H1 (cell line): ENCODE measurements around the gene UVRAG. TPM values are rescaled to one million over a fixed set of nuclear protein-coding genes. Genes with fewer than 3 reads are reported as not detected.

ENCODE experiments used
- CTCF ChIA-PET: fragments of 300-600 bp; sonication (Branson Sonifier 250); formaldehyde crosslinking; loops from one replicate; lab custom pipeline; 2021; ENCODE audit not compliant: partially characterized antibody; lab: Charles Lee
- POLR2A ChIA-PET: fragments of 300-600 bp; sonication (Branson Sonifier 250); formaldehyde crosslinking; loops from one replicate; lab custom pipeline; 2021; ENCODE audit warnings: inconsistent platforms; ENCODE audit not compliant: partially characterized antibody; lab: Charles Lee
- DNase-seq, 2 experiments: peaks; one replicate each; pipeline versions ENCODE4 v3.0.0 to v3.0.0-alpha.2; 2010 to 2022; ENCODE audit warnings: low spot score in 2 of 2, low read depth in 1 of 2, mixed read lengths in 1 of 2
- FAIRE-seq: peaks from 2 replicates; lab custom pipeline; 2011; peaks lifted over from hg19 to GRCh38; lab: Jason Lieb, UNC
- H2AFZ ChIP-seq: 2 replicates; pipeline ENCODE4 v1.8.1; 2012; ENCODE audit warnings: low read length, inconsistent platforms
- H2AK5ac ChIP-seq: 2 replicates; pipeline ENCODE4 v1.6.1; 2013; ENCODE audit warnings: low read depth, low read length
- H2BK120ac ChIP-seq: replicated peaks from 2 replicates; pipeline ENCODE3; 2013; ENCODE audit warnings: low read depth, low read length, inconsistent platforms
- H2BK12ac ChIP-seq: 2 replicates; pipeline ENCODE4 v1.6.1; 2013; ENCODE audit warnings: low read depth, low read length
- H2BK15ac ChIP-seq: 2 replicates; pipeline ENCODE4 v1.6.1; 2013; ENCODE audit warnings: low read length
- H2BK20ac ChIP-seq: 2 replicates; pipeline ENCODE4 v1.6.1; 2013; ENCODE audit warnings: low read length
- H2BK5ac ChIP-seq: 2 replicates; pipeline ENCODE4 v1.6.1; 2013; ENCODE audit warnings: low read depth, low read length
- H3K14ac ChIP-seq: 2 replicates; pipeline ENCODE4 v1.6.1; 2013; ENCODE audit warnings: inconsistent platforms; ENCODE audit not compliant: insufficient read length
- H3K18ac ChIP-seq: 2 replicates; pipeline ENCODE4 v1.6.1; 2013; ENCODE audit warnings: low read length; ENCODE audit errors: extremely low read depth
- H3K23ac ChIP-seq: 2 replicates; pipeline ENCODE4 v1.6.1; 2013; ENCODE audit warnings: inconsistent platforms; ENCODE audit not compliant: insufficient read length
- H3K23me2 ChIP-seq: 2 replicates; pipeline ENCODE4 v1.6.1; 2013; ENCODE audit warnings: low read depth, low read length
- H3K27ac ChIP-seq: 2 replicates; pipeline ENCODE4 v1.6.1; 2011; ENCODE audit warnings: low read depth, low read length, inconsistent platforms
- H3K27me3 ChIP-seq, 4 experiments: replicated peaks in 1 of 4; 1 replicate in 1 of 4; 2 replicates in 3 of 4; pipeline versions ENCODE4 v1.6.1 to v1.8.1; 2011 to 2013; ENCODE audit warnings: low read length in 3 of 4, mild to moderate bottlenecking in 3 of 4, inconsistent platforms in 2 of 4, mixed read lengths in 2 of 4, moderate library complexity in 1 of 4; ENCODE audit not compliant: control insufficient read depth in 3 of 4, insufficient read depth in 3 of 4; ENCODE audit errors: extremely low read depth in 1 of 4
- H3K36me3 ChIP-seq, 4 experiments: 2 replicates each; pipeline versions ENCODE4 v1.6.1 to v1.8.1; 2011 to 2013; ENCODE audit warnings: mild to moderate bottlenecking in 4 of 4, low read length in 3 of 4, moderate library complexity in 2 of 4, control low read depth in 1 of 4, inconsistent platforms in 1 of 4; ENCODE audit not compliant: insufficient read depth in 4 of 4, control insufficient read depth in 2 of 4
- H3K4ac ChIP-seq: replicated peaks from 2 replicates; pipeline ENCODE3; 2013; ENCODE audit warnings: low read length, low read depth, mixed read lengths, inconsistent platforms; ENCODE audit not compliant: insufficient read length
- H3K4me1 ChIP-seq, 4 experiments: replicated peaks in 1 of 4; 1 replicate in 1 of 4; 2 replicates in 3 of 4; pipeline versions ENCODE4 v1.6.1 to v1.8.1; 2011 to 2013; ENCODE audit warnings: low read length in 3 of 4, inconsistent platforms in 2 of 4, mixed read lengths in 1 of 4; ENCODE audit not compliant: insufficient read depth in 4 of 4, control insufficient read depth in 3 of 4
- H3K4me2 ChIP-seq, 2 experiments: 2 replicates each; pipeline versions ENCODE4 v1.6.1 to v1.8.1; 2011 to 2013; ENCODE audit warnings: low read depth in 2 of 2, low read length in 2 of 2, control low read depth in 1 of 2, inconsistent platforms in 1 of 2, mild to moderate bottlenecking in 1 of 2; ENCODE audit not compliant: insufficient read depth in 1 of 2
- H3K4me3 ChIP-seq, 4 experiments: fragments of 200-600, 300-600 bp in 1 of 4; sonication (generic), shearing (Covaris generic), sonication (Bioruptor Twin) in 1 of 4; 2 replicates each; pipeline versions ENCODE4 v1.5.1 to v1.8.1; 2011 to 2016; ENCODE audit warnings: low read length in 4 of 4, low read depth in 3 of 4, control low read depth in 2 of 4, inconsistent platforms in 2 of 4, mild to moderate bottlenecking in 2 of 4, mixed read lengths in 1 of 4, moderate library complexity in 1 of 4; ENCODE audit not compliant: insufficient read depth in 2 of 4; ENCODE audit errors: extremely low read depth in 1 of 4
- H3K56ac ChIP-seq: replicated peaks from 2 replicates; pipeline ENCODE3; 2013; ENCODE audit warnings: low read depth, mild to moderate bottlenecking, mixed read lengths, low read length, inconsistent platforms; ENCODE audit not compliant: insufficient read length
- H3K79me1 ChIP-seq: 2 replicates; pipeline ENCODE4 v1.6.1; 2013; ENCODE audit warnings: low read depth, low read length, control low read depth
- H3K79me2 ChIP-seq, 2 experiments: 2 replicates each; pipeline versions ENCODE4 v1.6.1 to v1.8.1; 2012 to 2013; ENCODE audit warnings: low read length in 2 of 2, mild to moderate bottlenecking in 2 of 2, inconsistent platforms in 1 of 2; ENCODE audit not compliant: insufficient read depth in 2 of 2, control insufficient read depth in 1 of 2
- H3K9ac ChIP-seq, 4 experiments: replicated peaks in 1 of 4; 1 replicate in 1 of 4; 2 replicates in 3 of 4; pipeline versions ENCODE4 v1.6.1 to v1.8.1; 2011 to 2013; ENCODE audit warnings: low read depth in 3 of 4, low read length in 3 of 4, control low read depth in 2 of 4, mild to moderate bottlenecking in 2 of 4, moderate library complexity in 2 of 4, inconsistent platforms in 1 of 4; ENCODE audit errors: extremely low read depth in 1 of 4
- H3K9me3 ChIP-seq, 2 experiments: 2 replicates each; pipeline versions ENCODE4 v1.6.1 to v1.8.1; 2012 to 2013; ENCODE audit warnings: mild to moderate bottlenecking in 2 of 2, moderate library complexity in 2 of 2, control low read depth in 1 of 2, inconsistent platforms in 1 of 2, low read depth in 1 of 2, low read length in 1 of 2, mixed read lengths in 1 of 2; ENCODE audit not compliant: insufficient read depth in 2 of 2
- H4K20me1 ChIP-seq, 2 experiments: replicated peaks in 1 of 2; 2 replicates each; pipeline versions ENCODE3 to v1.8.1; 2011 to 2013; ENCODE audit warnings: inconsistent platforms in 2 of 2, low read length in 2 of 2, mild to moderate bottlenecking in 1 of 2; ENCODE audit not compliant: insufficient read depth in 2 of 2, control insufficient read depth in 1 of 2
- H4K5ac ChIP-seq: 2 replicates; pipeline ENCODE4 v1.6.1; 2013; ENCODE audit warnings: low read length, low read depth, mixed read lengths, inconsistent platforms; ENCODE audit not compliant: insufficient read length
- H4K8ac ChIP-seq: 2 replicates; pipeline ENCODE4 v1.8.0; 2013; ENCODE audit warnings: mild to moderate bottlenecking, moderate library complexity, low read length, inconsistent platforms; ENCODE audit not compliant: insufficient read depth; ENCODE audit errors: extremely low read depth
- H4K91ac ChIP-seq: replicated peaks from 2 replicates; pipeline ENCODE3; 2013; ENCODE audit warnings: low read length, mixed read lengths, inconsistent platforms; ENCODE audit not compliant: insufficient read length
- CBX8 ChIP-seq: fragments of 300-800, 300-1000 bp; sonication (generic); IDR thresholded peaks from 2 replicates; pipeline ENCODE4 v1.7.1; 2016; ENCODE audit warnings: low read depth, low read length, borderline replicate concordance
- CHD1 ChIP-seq: IDR thresholded peaks from 2 replicates; pipeline ENCODE4 v1.6.1; 2012; ENCODE audit warnings: low read depth, low read length, improper control_type of control experiment
- EZH2 ChIP-seq: fragments of 200-600 bp; sonication (generic); IDR thresholded peaks from 2 replicates; pipeline ENCODE4 v1.7.1; 2012; ENCODE audit warnings: low read depth, mild to moderate bottlenecking, moderate library complexity, low read length, inconsistent platforms; ENCODE audit not compliant: severe bottlenecking
- KDM1A ChIP-seq: fragments of 200-600, 300-600 bp; sonication (generic); IDR thresholded peaks from 2 replicates; pipeline ENCODE4 v1.7.1; 2016; ENCODE audit warnings: mild to moderate bottlenecking, low read length, borderline replicate concordance
- KDM4A ChIP-seq: IDR thresholded peaks from one replicate; pipeline ENCODE4 v1.7.1; 2012; ENCODE audit warnings: low read depth, mild to moderate bottlenecking, moderate library complexity, low read length, inconsistent platforms; ENCODE audit not compliant: severe bottlenecking
- MAX ChIP-seq: IDR thresholded peaks from 2 replicates; pipeline ENCODE4 v1.6.1; 2012; ENCODE audit warnings: inconsistent platforms
- RBBP5 ChIP-seq: IDR thresholded peaks from 2 replicates; pipeline ENCODE4 v1.7.1; 2012; ENCODE audit warnings: low read depth, mild to moderate bottlenecking, inconsistent platforms, low read length, moderate library complexity, borderline replicate concordance
- RXRA ChIP-seq: IDR thresholded peaks from 2 replicates; pipeline ENCODE4 v1.6.1; 2011; ENCODE audit warnings: low read depth, mild to moderate bottlenecking, low read length, moderate library complexity; ENCODE audit not compliant: insufficient read depth
- SIN3A ChIP-seq, 2 experiments: IDR thresholded peaks in 1 of 2; conservative IDR thresholded peaks in 1 of 2; 2 replicates each; pipeline ENCODE4 v1.6.1; 2011 to 2012; ENCODE audit warnings: low read length in 2 of 2, improper control_type of control experiment in 1 of 2, low read depth in 1 of 2, mild to moderate bottlenecking in 1 of 2
- SP4 ChIP-seq: IDR thresholded peaks from 2 replicates; pipeline ENCODE4 v1.6.1; 2012; ENCODE audit warnings: low read length, inconsistent platforms
- SRF ChIP-seq: IDR thresholded peaks from 2 replicates; pipeline ENCODE4 v1.6.1; 2011; ENCODE audit warnings: mild to moderate bottlenecking, low read depth, low read length, moderate library complexity
- TAF7 ChIP-seq: optimal IDR thresholded peaks from 2 replicates; pipeline ENCODE3; 2011; ENCODE audit warnings: low read depth, mild to moderate bottlenecking, inconsistent platforms, low read length, moderate library complexity, borderline replicate concordance
- TBP ChIP-seq: IDR thresholded peaks from 2 replicates; pipeline ENCODE4 v1.6.1; 2011; ENCODE audit warnings: low read depth, low read length, improper control_type of control experiment
- TEAD4 ChIP-seq: IDR thresholded peaks from 2 replicates; pipeline ENCODE4 v1.6.1; 2012; ENCODE audit warnings: low read depth, low read length, inconsistent platforms, mixed read lengths
- YY1 ChIP-seq: IDR thresholded peaks from 2 replicates; pipeline ENCODE4 v1.6.1; 2011; ENCODE audit warnings: low read depth, mild to moderate bottlenecking, low read length
- WGBS, 2 experiments: shearing (Covaris generic) in 1 of 2; methylation state at CpG; one replicate each; pipeline versions ENCODE4 v1.1.6 to v1.1.7; 2013 to 2015; ENCODE audit warnings: low lambda C conversion rate in 2 of 2, mixed read lengths in 2 of 2, inconsistent platforms in 1 of 2, low coverage in 1 of 2, missing lambda C conversion rate in 1 of 2; ENCODE audit not compliant: insufficient replicate concordance in 2 of 2, insufficient coverage in 1 of 2, insufficient read length in 1 of 2; ENCODE audit errors: extremely low coverage in 1 of 2, missing lambda C conversion rate in 1 of 2; 5-methylcytosine and 5-hydroxymethylcytosine counted together
- polyA plus RNA-seq, 7 experiments: library from polyadenylated mRNA; depleted of rRNA in 3 of 7; stranded (reverse) in 5 of 7; unstranded in 2 of 7; fragments of >200 nt in 5 of 7; fragments of 200-250 nt in 2 of 7; gene quantifications; 1 replicate in 5 of 7; 2 replicates in 1 of 7; 4 replicates in 1 of 7; pipeline versions ENCODE4 v1.2.1 to v1.2.3, GENCODE V29; 2011 to 2013; ENCODE audit warnings: missing spikeins in 2 of 7, mixed read lengths in 2 of 7
- total RNA-seq: library from RNA; stranded (reverse); fragmentation: NEBNext Ultra II Directional; extraction: Animal tissue kit (Norgen Biotek cat#: 25700); gene quantifications from 2 replicates; pipeline ENCODE4 v1.2.1, GENCODE V29; 2021

UVRAG gene
- total and polyA plus RNA-seq, 2 of the 8 experiments (the other 6 are each of a cell fraction or from before 2014, with no cell fraction given): 5.5 to 14.7 TPM

GRCh38 chr11:75925785-75926164 is 110.8 kb downstream of the UVRAG start:
- Histone ChIP-seq H3K4me2 (no peak overlapping the region), H3K4ac (no peak overlapping the region), H3K9me3 (no peaks in the 10 kb centered on the region), H3K79me2 (no peaks in the 10 kb centered on the region), H3K14ac (no peak overlapping the region), H3K36me3 (no peaks in the 10 kb centered on the region), H3K23ac (no peak overlapping the region), H2BK15ac (no peak overlapping the region), H2AK5ac (no peak overlapping the region), H4K8ac (no peak overlapping the region), H4K20me1 (no peaks in the 10 kb centered on the region), H2BK20ac (no peak overlapping the region), H2BK120ac (no peak overlapping the region), H3K27ac (no peak overlapping the region), H3K27me3 (no peaks in the 10 kb centered on the region), H3K18ac (no peak overlapping the region), H4K91ac (no peak overlapping the region), H3K4me3 (no peak overlapping the region), H3K56ac (no peak overlapping the region)
- CTCF ChIA-PET: no interaction called here
- FAIRE-seq: no peak
- TF ChIP-seq EZH2 (no peak), TEAD4 (no peak), SRF (no peak), SP4 (no peak), YY1 (no peak), CBX8 (no peak), CHD1 (no peak), TBP (no peak), MAX (no peak), RXRA (no peak), KDM4A (no peak), TAF7 (no peak), KDM1A (no peak), SIN3A (conservative IDR thresholded peaks at IDR 0.05 in 1 of 2, IDR thresholded peaks at IDR 0.05 in 1 of 2; ENCODE audit: low read depth in 1 of 2, low read length in 2 of 2) (no peak), RBBP5 (no peak)
- TF ChIP-seq, all 59 proteins: peak for 0
- no peak for DNase-seq
- POLR2A ChIA-PET: interaction anchor here (0.7 kb wide), 1 partner anchor 137 kb away, joined by 3 read pairs; no protein-coding TSS in a partner anchor
- Histone ChIP-seq H2BK5ac (no peak overlapping the region), H2AFZ (no peak overlapping the region), H4K5ac (no peak overlapping the region), H3K4me1 (no peaks in the 10 kb centered on the region), H2BK12ac (no peak overlapping the region), H3K79me1 (no peaks in the 10 kb centered on the region), H3K9ac (no peak overlapping the region), H3K23me2 (no peaks in the 10 kb centered on the region)
- WGBS, 2 experiments: 81% methylated on average over 1 of the region's 1 CpG; no CpG with 5 or more reads in 1 of the 2 experiments
